Stimulated activated naive CD4-positive, alpha-beta T cell (primary cell): ENCODE results near the gene MRPL55.

ENCODE experiments used
- DNase-seq, 6 experiments: peaks; one replicate each; lab custom pipeline; 2025; lab: John Stamatoyannopoulos, UW

Gene MRPL55

DNA sequence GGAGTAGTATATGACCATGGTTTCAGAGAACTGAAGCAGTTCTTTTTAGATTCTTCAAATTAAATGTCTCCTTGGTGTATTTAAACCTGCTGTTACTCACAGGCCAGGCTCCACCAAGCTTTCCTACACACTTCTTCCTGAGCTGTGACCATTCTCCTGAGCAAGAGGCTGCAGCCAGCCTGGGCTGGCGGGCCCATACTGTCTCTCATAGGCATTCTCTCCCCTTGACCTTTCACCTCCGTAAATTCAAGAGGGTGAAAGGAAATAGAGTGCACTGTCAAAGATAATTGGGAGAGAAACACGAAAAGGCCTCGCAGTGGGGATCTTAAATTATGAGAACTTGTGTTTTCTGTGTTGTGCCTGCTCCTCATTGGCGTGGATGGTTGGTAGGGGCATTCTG is 24.3 kb downstream of the MRPL55 start:
- no peak for DNase-seq

DNA sequence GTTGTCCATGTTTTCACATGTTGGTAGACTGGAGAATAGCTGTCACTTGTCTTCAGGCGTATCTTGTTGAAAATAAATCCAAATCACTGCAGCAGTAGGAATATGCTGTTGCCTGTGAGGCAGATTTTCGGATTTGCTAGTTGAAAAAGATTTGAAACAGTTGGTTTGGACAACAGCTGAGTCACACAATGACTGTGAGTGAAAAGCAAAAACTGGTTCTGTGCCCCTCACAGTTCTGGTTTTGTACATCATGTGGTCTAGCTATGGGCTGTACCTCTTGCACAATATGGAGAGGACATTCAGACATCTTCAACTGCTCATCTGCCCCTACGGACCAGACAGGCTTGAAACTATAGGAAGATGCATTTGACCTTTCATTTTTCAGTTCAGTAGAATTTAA is 24.8 kb downstream of the MRPL55 start:
- DNase-seq: no peak

DNA sequence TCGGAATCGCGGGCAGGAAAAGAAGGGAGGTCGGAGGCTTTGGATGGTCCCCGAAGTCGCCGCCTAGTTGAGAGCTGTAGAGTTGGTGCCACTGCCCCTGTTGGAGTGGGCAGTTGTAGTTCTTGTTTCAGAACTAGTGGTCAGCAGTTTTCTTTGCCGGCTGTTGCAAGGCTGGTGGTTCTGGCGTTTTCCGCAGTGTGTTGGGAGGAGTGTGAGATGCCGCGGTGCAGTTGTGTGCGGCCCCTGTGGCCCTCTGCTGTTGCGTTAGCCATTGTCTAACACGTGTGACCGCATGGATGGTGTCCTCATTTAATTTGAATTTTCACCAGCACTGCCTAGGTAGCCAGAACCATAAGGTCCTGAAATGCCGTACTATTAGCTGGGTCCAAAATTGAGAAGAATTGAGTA is 25.2 kb downstream of the MRPL55 start:
- no peak for DNase-seq

DNA sequence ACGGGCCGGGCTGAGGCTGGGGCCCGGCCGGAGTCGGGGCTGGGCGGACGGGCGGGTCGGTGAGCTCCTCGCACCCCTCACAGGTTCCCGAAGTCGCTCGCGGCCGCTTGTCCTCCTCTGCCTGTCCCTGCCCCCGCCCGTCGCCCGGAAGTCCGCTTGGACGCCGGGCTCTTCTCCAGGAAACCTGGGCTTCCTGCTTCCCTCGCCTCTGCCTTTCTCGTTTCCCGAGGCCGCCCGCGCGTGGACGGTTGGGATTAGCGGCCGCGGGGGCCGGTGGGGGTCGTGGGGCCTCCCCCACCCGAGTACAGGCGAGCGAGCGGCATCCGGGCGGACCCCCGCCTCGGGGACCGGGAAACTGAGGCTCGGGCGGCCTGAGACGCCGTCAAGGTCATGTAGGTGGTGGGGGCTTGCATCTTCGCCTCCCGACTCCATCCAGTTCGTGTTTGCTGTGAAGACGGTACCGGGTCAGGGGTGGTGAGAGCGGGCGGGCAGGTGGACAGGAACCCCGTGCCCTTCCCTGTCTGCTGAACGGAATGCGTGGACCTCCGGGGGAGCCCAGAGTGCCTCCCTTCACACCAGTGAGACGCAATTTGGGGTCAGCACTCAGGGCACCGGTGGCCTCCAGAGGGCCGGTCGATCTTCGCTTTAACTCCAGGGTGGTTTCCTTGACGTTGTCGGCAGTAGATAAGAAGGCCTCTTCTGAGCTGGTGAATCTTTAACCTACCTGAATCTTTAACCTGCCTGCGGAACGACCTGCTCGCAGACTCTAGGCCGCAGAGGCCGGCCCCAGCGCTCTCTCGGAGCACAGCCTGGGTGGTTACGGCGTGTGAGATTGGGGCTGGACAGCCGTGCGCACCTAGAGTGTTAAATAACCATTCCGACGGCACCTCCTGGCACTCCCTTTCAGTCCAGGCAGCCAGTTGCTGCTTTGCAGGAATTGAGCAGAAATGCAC is 25.9 kb downstream of the MRPL55 start:
- DNase-seq: peak in 5 of 6 experiments; percentile 29 to 50 (median 48)

DNA sequence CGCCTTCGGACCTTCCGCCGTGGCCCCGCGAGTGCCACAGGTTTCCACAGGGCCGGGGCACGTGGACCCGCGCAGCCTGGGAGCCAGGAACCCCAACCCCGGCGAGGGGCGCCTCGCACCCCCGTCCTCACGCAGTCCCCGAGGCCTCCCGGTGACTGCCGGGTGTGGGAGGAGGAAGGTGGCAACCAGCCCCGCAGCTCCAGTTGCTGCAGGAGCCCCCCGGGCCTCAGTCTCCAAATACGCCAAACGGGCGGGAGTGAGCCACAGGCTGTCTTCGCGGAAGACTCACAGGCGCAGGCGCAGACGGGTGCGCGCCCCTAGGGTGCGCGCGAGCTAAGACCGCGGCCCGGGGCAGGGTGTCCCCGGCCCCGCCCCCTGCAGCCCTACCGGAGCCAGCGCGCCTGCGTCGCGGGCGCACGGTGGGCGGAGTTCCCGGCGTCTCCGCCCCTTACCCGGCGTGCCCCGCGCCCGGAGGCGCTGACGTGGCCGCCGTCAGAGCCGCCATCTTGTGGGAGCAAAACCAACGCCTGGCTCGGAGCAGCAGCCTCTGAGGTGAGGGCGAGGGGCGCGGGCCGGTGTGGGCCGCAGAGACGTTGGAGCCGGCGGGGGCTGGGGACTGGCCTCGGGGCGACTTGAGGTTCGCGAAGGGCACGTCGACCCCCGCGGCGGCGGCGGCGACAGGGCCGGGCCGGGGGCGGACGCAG is 26.7 kb downstream of the MRPL55 start, which contains the start of gene ARF1:
ARF1 (plus strand) TSS at position 495 of the 704 bp plus-strand sequence. CDS start 14,407 bp downstream, outside the sequence.
- peak; percentile 88 to 96 (median 91) for DNase-seq

DNA sequence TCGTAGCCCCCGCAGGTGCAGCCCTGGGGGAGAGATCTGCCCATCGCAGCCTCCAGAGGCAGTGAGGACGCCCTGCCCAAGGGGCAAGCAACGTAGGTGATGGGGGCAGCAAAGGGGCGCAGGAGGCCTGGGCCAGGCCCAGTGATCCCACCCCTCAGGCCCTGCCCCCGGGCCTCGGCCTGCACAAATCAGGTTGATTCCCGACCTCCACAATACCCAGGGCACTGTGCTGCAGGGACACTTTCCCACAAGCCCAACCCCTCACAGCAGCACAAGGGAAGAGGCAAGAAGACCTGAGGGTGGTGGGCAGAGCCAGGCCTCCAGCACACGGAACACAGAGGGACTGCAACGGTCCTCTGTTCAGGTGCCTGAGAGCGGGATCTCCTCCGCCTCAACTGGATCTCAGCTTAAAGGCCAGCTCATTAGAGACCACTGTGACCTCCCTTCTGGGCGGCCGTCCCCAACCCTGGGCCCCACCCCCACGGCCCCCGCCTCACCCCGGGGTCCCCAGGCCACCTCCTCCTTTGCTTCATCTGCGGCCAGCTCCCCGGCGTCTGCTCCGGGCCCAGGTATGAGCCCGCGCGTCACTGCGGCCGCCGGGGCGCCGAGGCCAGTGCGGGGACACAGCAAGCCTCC is 27.4 kb downstream of the MRPL55 start:
- peak in 1 of 6 experiments; percentile 56 for DNase-seq

DNA sequence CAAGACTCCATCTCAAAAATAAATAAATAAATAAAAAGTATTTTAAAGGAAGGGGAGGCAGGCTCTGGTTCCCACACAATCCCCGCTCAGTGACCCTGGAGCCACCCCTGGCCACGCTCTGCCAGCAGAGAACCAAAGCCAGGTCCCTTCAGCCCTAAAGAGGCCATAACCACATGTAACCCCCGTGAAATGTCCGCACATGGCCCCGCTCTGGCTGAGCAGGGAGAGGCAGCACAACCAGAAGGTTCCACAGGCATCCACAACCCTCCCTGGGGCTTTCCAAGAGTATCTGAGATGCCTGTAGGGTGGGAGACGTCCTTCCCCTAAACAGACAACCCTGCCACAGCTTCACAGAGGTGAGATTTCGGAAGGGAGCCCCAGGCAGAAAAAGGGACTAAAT is 28.0 kb downstream of the MRPL55 start:
- DNase-seq: peak in 1 of 6 experiments; percentile 9

DNA sequence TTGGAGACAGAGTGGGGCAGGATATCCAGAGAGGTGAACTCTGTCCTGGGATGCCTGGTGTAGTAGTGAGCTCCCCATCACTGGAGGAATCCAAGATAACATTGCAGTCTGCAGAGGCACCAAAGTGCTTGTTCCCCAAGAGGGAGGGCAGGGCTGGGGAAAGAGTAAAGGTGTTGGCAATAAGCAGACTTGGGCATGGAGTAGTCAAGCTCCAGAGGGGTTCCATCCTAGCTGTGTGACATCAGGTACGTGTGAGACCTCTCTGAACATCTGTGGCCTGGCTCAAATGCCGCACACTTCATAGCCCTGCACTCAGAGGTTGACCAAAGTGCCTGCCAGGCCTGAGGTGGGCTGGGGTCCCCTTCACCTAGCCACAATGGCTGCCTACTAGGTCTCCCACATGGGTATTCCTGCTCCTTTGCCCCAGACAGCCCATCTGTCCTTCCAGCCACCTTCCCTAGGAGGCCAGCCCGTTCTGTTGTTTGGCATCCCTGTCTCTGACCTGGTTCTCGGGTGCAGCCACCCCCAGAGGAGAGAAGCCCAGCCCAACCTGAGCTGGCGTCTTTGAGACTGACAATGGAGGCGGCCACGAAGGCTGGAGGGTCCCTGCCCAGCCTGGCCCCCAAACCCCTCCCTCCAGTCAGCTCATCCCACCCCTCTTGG is 29.4 kb downstream of the MRPL55 start:
- no peak for DNase-seq

DNA sequence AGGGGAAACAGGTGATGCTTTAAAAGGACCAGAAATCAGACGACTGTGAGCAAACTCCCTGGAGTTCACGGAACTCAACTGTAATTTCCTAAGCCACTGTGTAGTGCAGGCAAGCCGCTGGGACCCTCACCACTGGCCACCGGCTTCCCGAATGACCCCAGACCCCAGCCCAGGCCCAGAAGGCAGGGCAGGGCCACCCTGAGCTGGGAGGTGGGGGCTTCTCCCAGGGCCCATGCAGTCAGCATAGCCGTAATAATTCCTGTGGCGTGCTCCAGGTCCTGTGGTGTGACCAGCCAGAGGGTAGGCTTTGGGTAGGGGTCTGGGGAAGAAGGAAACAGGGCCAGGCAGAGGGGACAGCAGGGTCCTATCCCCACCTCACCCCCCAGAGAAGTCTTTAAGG is 30.1 kb downstream of the MRPL55 start:
- no peak for DNase-seq

DNA sequence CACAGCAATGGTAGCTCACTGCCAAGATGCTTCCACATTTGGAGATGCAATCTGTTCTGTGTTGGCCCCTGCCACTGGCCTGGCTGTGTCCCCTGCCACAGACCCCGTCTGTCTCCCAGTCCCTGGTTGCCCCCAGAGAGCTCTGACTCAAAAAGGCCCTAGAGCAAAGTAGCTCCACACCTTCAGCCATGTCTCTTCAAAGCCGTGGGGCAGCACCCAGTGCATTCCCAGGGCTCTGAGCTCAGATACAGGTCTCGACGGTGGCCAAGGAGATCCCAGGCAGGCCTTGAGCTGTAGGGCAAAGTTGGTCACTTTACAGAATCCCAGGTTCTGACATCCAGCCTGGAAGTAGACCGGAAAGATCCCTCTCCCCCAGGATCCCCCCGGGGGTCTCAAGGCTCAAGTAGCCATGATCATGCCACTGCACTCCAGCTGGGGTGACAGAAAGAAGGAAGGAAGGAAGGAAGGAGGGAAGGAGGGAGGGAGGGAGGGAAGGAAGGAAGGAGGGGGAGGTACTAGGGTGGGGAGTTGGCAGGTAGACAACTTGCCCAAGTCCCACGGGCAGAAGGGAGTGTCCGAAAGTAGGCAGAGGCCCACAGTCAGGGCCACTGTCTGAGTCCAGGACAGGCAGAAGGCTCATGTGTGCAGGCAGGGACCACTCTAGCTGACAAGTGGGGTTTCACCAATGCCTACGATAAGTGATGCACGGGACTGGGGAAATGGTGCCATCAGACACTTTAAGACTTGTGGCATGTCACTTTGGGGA is 31.4 kb downstream of the MRPL55 start:
- no peak for DNase-seq

DNA sequence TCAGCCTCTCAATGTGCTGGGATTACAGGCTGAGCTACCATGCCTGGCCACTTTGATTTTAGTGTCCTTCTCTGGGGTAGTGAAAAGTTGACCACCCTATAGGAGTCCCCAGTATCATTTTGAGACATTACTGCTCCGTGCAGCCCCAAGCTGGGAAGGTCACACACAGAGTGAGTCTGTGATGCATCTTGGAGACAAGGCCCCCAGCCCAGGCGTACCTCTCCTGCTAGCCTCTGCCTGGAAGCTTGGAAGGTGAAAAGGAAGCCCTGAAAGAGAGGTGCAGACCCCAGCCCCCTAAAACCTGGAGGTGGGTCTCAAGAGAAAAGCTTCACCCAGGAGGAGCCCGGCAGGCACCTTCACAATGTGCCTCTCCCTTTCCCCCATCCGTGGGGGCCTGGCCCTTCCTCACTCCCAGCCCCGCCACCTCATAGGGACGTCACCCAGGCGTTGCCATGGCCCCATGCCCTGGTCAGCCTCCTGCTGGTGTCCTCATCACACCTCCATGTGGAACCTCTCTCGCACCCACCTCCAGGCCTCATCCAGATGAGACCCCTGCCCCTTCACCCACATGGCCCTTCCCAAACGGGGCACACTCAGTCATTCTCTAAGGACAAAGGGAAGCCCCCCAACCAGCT is 32.2 kb downstream of the MRPL55 start:
- DNase-seq: no peak

DNA sequence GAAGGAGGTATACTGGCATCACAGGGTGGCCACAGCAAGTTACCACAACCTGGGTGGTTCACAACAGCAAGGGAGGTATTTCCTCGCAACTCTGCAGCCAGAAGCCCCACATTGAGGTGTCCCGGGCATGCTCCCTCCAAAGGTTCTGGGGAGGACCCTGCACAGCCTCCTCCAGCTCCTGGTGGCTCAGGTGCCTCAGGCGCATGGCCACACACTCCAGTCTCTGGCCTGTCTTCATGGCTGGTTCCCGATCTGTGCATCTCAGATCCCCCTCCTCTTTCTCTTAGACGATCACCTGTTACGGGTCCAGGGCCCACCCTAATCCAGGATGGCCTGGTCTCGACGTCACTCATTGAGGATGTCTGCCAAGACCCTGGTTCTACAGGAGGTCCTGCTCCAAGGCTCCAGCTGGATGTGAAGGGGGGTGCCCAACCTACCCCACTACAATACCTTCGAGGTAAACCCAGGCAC is 33.3 kb downstream of the MRPL55 start:
- DNase-seq: no peak

DNA sequence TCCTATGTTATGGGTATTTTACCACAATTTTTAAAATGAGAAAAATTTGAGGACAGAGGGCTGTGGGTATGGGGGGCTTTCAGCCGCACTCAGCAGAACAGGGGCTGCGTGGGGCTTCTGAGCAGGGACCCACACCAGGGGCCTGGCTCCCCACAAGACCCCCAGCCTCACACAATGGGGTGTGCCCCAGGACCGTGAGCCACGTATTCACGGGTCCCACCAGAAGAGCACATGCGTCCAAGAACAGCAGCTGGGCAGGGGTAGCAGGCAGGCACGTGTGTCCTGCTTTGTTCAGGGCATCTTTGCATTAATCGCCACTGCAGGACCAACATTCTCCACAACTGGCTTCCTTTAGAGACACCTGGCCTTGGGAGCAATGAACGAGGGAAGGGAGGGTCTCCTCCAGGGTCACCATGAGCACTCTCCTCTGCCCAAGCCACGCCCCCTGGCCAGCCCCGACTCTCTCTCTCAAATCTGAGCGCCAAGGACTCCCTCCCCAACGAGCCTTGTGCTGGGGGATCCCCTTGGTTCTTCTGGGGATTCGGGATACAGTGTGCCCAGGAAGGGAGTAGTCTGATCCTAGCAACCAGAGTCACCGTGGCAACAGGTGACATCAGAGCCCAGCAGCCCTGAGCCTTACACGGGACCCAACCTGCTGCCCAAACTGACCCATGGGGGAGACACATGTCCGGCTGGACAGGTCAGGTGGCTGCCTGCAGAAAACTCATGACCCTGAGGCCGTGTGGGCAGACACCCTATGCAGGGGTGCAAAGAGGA is 34.0 kb downstream of the MRPL55 start:
- DNase-seq: no peak

DNA sequence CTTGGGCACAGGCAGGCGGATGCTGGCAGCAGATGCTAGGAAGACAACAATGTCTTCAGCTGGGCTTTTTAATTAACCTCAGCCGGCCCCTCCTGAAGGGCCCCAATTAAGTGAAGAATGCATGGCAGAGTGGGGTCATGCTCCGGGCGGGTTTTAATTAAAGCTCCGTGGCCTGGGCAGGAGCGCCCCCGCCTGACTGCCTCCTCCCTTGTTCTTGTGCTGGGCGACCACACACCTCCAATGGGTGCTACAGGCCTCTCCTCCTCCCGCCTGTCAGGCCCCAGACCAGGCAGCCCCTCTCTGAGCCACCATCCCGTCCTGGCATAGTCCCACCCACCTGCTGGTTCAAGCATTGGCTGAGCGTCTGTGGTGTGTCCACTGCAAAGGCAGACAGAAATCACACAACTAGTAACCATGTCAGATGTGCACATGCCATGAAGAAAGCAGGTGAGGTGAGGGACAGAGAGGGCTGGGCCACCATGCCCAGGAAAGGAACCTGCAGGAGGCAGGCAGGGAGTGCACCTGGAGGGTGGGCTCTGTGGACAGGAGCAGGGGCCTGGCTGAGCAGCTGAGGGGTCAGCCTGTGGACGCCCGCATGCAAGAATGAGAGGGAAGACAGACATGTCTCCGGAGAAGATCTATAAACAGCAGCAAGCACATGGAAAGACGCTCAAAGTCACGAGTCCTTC is 35.1 kb downstream of the MRPL55 start:
- DNase-seq: no peak

DNA sequence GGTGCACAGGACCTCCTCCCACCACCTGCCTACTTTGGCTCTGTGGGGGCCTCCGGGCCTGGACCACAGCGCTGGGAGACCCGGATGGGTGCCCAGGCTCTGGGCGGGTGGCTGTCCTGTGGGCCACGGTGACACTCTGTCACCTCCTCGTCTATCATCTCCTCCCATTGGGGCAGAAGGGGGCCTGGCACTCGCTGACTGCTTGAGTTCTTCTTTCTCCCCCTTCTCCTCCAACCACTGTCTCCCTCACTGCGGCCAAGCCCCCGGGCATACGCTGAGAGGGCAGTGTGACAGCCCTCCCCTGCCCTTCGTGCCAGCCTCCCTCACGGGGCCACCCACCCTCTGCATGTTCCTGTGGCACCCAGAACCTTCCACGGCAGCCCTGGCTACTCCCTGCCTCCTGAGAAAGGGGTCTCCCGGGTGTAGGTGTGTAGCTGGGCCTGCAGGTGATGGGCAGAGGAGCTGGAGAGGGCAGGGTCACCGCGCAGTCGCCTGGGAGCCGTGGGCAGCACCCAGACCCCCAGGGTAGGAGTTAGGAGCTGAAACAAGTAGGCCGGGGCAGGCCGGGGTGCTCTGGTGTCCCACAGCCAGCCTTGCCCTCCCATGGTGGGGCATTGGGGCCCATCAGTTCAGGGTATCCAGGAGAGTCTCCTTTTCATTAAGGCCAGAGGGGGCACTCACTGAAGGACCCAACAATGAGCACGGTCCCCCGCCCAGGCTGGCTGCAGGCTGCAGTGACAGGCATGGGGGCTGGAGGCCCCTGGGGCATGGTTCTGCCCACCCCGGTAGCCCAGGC is 35.8 kb downstream of the MRPL55 start:
- no peak for DNase-seq

DNA sequence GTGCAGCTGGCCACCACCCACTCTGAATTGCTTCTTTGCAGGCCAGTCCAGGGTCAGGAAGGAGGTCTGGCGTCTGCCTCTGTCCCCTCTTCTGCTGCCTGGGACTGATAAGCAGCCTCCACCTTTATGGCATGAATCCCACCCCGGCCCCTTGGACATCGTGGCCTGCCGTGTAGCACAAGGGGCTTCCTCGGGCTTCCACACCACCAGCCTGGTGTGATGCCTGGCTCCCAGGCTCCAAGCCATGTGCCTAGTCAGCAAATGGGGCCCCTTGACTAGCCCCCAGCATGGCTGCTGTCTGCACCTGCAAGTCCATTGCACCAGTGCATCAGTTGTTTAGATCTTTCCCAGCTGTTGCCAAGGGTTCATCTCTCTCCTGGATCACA is 36.4 kb downstream of the MRPL55 start:
- no peak for DNase-seq

DNA sequence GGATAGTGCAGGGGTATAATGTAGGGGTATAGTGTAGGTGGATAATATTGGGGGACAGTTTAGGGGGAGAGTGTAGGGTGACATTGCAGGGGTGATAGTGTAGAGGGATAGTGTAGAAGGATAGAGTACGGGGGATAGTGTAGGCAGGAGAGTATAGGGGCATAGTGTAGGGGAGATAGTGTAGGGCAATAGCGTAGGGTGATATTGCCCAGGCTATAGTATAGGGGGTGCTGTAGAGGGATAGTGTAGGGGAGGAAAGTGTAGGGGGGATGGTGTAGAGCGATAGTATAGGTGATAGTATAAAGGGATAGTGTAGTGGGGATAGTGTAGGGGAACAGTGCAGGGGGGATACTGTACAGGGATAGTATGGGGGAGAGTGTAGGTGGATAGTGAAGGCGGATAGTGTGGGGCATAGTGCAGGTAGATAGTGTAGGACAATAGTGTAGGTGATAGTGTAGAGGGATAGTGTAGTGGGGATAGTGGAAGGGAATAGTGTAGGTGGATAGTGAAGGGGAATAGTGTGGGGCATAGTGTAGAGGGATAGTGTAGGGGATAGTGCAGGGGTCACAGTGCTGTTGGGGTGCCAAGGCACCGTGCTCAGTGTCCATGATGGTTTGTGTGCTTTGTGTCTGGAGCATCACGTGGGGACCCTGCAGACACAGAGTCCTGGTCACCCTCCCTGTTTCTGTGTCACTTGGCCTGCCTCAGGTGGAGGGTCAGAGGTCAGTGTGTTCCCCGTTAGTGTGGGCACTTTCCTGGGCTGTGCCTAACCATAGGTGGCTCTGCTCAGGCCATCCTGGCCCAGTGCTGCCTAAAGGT is 37.1 kb downstream of the MRPL55 start:
- no peak for DNase-seq

DNA sequence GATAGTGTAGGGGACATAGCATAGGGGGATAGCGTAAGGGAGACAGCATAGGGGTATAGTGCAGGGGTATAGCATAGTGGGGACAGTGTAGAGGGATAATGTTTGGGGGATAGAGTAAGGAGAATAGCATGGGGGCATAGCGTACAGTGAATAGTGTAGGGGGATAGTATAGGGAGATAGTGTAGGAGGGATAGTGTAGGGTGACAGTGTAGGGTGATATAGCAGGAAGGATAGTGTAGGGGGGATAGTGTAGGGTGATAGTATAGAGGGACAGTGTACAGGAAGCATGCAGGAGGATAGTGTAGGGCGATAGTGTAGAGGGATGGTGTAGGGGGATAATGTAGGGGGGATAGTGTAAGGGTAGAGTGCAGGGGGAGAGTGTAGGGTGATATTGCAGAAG is 38.2 kb downstream of the MRPL55 start:
- no peak for DNase-seq
